ENCODE results near the gene C2CD5.
"Not testable (repeated sequence)": the region's sequence is repeated elsewhere in the genome, so short reads cannot be mapped to it uniquely, and the experiment has no call there.

The C2CD5 gene

DNA sequence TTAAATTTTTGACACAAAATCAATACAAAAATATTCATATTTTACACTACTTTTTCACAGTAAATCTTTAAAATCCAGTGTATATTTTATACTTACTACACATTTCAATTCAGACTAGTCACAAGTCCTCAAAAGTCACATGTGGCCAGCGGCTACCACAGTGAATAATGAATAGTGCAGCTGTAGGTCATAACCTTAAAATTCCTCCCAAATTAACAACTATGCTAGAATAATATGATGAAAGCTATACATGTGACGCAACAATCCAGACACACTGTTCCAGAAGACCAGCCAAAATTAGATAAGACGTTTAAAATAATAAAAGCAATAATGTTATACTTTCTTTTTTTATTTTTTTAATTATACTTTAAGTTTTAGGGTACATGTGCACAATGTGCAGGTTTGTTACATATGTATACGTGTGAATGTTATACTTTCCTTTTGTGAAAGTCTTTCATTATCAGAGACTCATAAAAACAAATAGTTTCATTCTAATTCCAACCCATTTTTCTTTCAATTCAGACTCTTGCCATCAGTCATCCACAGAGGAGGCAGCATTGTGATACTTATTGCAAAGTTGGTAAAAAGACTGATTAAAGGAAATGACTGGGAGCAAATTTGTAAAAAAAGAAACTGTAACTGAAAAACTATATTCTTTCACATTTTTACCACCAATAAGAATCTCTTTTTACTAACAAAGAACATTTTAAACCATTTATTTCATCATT, 67.0 kb downstream of the C2CD5 start:
- DNase-seq, result no peak

GRCh38 chr12:22476133-22476532, 68.2 kb downstream of the C2CD5 start:
- DNase-seq, result no peak

GRCh38 chr12:22474970-22475720, 69.2 kb downstream of the C2CD5 start:
- DNase-seq, result no peak

DNA sequence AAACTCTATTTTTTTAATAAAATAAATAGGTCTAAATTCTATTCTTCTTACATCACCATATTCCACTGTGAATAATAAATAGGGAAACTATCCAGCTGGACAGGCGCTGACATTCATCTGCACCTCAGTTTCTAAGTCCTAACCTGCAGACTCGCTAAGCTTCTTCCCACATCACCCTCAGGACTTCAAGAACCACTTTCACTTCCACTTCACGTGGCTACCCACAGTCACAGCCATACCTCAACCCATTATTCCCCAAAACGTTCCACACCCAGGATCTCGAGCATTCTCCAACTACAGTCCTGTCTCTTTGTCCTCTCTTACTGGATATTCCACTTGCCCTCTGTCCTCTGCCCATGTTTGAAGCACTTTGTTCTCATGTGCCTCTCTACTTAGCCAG, 71.1 kb downstream of the C2CD5 start:
- no peak for DNase-seq

DNA sequence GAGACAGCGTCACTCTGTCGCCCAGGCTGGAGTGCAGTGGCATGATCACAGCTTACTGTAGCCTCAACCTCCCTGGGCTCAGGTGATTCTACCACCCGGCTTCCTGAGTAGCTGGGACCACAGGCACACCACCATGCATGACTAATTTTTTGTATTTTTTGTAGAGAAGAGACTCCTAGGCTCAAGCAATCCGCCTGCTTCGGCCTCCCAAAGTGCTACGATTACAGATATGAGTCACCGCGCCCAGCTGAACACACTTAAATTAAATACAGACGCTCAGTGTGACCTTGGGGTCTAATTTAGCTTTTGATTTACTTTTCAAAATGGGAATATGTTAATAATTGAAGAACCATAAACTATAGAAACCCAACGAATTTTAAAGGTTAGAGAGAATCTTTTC, 77.2 kb downstream of the C2CD5 start:
- no peak for DNase-seq

- no peak for DNase-seq
Observed at GRCh38 chr12:22463306-22463705, 81.0 kb downstream of the C2CD5 start.

GRCh38 chr12:22461786-22462185, 82.6 kb downstream of the C2CD5 start:
- DNase-seq, result no peak

GRCh38 chr12:22459838-22460490, 84.4 kb downstream of the C2CD5 start:
- peak; percentile 72 for DNase-seq

DNA sequence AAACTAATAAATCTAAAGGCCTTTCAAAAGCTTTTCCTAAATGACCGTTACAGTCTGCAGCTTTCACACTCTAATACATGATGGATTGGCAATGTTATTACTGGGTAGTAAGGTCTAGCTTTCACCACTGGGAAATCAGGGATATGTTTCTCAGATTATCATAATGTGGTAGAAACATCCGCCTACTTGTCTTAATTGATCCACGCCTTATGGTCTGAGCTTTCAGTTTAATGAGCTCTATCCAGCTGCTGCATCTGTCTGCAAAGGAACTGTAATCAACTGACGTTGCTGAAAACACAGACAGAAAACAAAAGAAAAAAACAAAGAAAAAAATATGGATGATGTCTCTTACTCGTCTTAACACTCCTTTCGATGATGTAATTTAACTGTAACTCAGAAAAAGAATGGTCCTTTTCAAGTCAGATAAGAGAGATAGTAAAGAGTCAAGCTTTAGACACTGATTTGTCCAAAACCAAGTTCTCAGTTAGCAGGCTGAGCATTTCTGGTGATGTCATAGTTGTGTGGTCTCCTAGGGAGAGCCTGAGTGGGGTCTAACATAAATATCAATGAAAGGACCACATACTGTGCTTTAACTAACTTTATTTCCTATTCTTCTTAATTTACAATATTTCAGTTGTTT, 85.9 kb downstream of the C2CD5 start:
- peak; percentile 73 for DNase-seq

DNA sequence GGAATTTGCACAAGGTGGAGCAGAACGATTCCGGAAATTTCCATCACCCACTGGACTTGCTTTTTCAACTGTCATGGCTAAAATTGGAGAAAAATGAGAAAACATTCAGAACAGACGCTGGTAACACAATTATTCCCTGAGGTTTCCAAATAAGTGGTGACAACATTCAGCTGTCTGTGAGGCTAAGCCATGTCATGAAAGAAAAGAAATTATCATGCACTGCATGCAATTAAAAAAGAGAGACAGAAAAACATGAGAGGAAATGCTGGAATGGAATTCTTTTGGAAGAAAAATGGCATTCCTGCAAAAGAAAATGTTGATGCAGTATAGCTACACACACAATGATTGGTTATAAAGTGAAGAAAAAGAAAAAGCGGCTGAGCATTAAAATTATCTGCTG, 87.3 kb downstream of the C2CD5 start:
- no peak for DNase-seq

DNA sequence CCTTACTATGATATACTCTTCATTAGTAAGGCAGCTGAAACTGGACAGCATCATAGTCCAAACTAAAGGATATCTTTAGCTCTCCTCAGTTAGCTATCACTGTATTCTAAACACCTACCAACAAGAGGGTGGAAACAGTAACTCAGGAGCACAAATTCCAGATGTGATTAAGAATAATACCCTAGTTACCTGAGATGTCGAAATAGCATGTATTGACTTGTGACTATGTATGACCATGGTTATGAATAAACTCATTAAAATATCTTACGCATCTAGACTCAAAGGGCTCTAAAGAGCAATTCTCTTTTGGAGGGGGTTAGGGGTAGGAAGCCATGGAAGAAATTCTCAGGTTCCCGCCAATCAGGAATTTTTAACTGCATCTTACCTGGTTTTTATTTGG, 90.8 kb downstream of the C2CD5 start:
- DNase-seq, result no peak

GRCh38 chr12:22447223-22447622, 97.1 kb downstream of the C2CD5 start:
- peak; percentile 65 for DNase-seq

DNA sequence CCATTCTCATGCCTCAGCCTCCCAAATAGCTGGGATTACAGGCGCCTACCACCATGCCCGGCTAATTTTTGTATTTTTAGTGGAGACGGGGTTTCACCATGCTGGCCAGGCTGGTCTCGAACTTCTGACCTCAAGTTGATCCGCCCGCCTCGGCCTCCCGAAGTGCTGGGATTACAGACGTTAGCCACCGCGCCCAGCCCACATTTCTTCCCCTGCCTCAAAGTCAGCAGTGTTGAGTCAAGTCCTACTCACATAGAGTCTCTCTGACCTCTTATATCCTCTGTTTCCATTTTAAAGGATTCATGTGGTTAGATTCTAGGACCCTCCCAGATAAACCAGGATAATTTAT, 100.1 kb downstream of the C2CD5 start:
- not testable (repeated sequence) for DNase-seq

DNA sequence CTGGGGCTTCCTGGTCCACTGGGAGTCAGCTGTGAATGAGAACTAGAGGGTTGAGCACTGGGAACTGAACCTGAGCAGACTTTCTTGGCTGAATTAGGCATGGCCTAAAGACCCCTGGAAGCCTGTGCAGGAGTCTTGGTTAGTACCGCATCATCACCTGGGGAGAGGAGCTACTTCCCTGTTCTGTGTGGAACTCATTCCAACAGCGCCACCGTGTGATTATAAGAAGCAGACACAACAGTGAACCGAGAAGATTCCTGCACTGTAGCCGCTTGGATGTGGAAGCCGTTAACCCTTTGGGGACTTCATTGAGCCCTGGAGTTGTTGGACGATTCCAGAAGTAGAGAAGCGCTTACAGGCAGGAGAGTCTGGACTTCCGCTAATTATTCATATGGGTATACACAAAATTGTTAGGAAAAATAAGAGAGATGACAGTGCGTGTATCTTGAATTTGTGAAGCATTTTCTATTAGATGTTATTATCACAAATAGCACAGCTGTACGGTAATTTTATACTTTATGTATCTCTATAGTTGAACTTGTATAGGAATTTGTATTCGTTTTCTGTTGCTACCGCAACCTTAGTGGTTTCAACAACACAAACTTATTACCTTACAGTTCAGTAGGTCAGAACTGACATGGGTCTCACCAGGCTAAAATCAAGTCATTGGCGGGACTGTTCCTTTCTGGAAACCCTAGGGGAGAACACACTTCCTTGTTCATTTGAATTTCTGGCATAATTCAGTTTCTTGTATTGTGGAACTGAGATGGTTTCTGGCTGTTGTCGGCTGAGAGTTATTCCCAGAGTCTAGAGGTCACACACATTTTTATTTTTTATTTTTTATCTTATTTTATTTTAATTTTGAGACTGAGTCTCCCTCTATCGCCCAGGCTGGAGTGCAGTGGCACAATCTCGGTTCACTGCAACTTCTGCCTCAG, 100.7 kb downstream of the C2CD5 start:
- peak; percentile 79 for DNase-seq

- DNase-seq, result peak; percentile 44
Observed at GRCh38 chr12:22437031-22437806, 107.1 kb downstream of the C2CD5 start.

DNA sequence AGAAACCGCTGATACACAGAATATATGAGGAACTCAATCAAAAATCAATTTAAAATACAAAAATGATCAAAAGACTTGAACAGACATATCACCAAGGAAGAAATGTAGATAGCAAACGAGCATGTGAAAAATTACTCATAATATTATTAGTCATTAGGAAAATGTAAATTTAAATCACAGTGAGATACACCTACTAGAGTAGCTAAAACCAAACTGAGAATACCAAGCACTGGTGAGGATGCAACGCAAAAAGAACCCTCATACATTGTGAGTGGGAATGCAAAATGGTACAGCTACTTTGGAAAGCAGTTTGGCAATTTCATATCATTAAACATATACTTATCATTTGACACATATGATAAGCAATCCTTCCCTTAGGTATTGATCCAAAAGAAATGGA, 108.8 kb downstream of the C2CD5 start:
- no peak for DNase-seq

DNA sequence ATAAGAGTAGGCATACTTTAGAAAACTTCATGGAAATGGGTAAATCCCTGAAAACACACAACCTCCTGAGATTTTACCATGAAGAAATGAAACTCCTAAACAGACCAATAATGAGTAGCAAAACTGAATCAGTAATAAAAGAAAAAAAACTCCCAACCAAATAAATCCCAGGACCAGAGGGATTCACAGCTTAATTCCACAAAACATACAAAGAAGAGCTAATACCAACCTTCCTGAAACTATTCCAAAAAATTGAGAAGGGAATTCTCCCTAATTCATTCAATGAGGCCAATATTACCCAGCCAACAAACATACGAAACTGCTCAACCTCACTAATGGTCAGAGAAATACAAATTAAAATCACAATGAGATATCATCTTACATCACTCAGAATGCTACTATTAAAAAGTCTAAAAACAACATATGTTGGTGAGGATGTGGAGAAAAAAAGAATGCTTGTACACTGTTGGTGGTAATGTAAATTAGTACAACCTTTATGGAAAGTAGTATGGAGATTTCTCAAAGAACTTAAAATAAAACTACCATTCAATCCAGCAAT, 112.6 kb downstream of the C2CD5 start:
- DNase-seq, result no peak

GRCh38 chr12:22416801-22417200, 127.5 kb downstream of the C2CD5 start:
- no peak for DNase-seq

DNA sequence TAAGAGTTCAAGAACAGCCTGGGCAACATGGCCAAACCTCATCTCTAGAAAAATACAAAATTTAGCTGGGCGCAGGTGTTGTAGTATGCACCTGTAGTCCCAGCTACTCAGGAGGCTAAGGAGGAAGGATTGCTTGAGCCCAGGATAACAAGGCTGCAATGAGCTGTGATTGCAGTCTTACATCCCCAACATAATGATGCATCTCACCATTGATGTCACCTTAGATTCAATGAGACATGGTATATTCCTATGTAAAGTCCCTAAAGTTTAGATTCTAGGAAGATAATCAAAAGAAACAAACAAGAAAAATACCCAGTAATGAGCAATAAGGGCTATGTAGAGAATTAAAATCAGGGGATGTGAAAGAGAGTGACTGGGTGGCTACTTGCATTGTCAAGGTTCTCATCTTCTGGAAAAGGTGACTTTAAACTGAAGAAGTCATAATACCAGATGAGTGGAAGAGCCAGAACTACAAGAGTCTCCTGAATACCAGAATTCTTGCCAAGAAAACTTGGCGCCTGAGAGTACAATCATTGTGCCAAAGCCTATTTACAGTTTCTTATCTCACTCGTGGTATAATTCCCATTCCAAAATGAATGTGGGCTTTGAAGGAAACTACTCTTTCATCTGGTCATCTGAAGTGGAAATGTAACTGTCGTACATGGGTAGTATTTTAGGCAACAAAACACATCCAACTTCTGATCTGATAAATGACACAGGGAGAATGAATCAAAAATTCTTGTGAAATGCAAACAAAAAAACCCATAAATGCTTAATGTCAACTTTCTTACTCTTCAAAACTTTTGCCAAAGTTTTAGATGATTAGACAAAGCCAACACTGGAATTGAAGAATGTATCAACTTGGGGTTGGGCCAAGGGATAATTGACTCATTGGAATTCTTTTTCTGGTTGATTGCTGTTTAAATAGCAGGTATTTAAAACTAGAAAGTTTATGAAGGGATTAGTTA, 128.7 kb downstream of the C2CD5 start:
- no peak for DNase-seq

DNA sequence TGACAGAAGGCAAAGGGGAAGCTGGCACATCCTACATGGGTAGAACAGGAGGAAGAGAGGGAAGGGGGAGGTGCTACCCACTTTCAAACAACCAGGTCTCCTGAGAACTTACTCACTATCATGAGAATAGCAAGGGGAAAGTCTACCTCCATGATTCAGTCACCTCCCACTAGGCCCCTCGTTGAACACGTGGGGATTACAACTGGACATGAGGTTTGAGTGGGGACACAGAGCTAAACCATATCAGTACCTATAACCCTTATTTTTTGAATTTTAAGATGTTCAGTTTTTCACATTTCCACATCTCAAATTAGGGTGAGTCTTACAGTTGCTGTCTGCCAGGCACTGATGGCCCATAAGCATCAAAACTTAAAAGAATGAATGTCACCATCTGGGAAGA, 129.6 kb downstream of the C2CD5 start:
- no peak for DNase-seq

Data from NCI-H69 (cell line).